ENCODE results near the gene PIEZO2.

PIEZO2 gene

GRCh38 chr18:11021477-11021876, 127.9 kb downstream of the PIEZO2 start:
- no peak for DNase-seq

- no peak for DNase-seq
Observed at GRCh38 chr18:11020877-11021414, 128.4 kb downstream of the PIEZO2 start.

- DNase-seq: no peak
Observed at GRCh38 chr18:11020161-11020853, 129.1 kb downstream of the PIEZO2 start.

- DNase-seq: no peak
Observed at GRCh38 chr18:11019295-11020105, 129.9 kb downstream of the PIEZO2 start.

- no peak for DNase-seq
Observed at GRCh38 chr18:11009869-11010268, 139.5 kb downstream of the PIEZO2 start.

GRCh38 chr18:11009147-11009546, 140.2 kb downstream of the PIEZO2 start:
- no peak for DNase-seq

GRCh38 chr18:11008505-11008904, 140.9 kb downstream of the PIEZO2 start:
- no peak for DNase-seq

GRCh38 chr18:11005528-11005927, 143.8 kb downstream of the PIEZO2 start:
- DNase-seq: peak; percentile 5

GRCh38 chr18:11004951-11005350, 144.4 kb downstream of the PIEZO2 start:
- no peak for DNase-seq

GRCh38 chr18:11004294-11004693, 145.1 kb downstream of the PIEZO2 start:
- DNase-seq: no peak

- no peak for DNase-seq
Observed at GRCh38 chr18:11002796-11003195, 146.6 kb downstream of the PIEZO2 start.

- no peak for DNase-seq
Observed at GRCh38 chr18:11002277-11002676, 147.1 kb downstream of the PIEZO2 start.

- DNase-seq: no peak
Observed at GRCh38 chr18:11000071-11000470, 149.3 kb downstream of the PIEZO2 start.

GRCh38 chr18:10997885-10998284, 151.5 kb downstream of the PIEZO2 start:
- DNase-seq: no peak

GRCh38 chr18:10995550-10995949, 153.8 kb downstream of the PIEZO2 start:
- no peak for DNase-seq

- DNase-seq: no peak
Observed at GRCh38 chr18:10989486-10989885, 159.9 kb downstream of the PIEZO2 start.

GRCh38 chr18:10985689-10986088, 163.7 kb downstream of the PIEZO2 start:
- no peak for DNase-seq

- no peak for DNase-seq
Observed at GRCh38 chr18:10979411-10979810, 170.0 kb downstream of the PIEZO2 start.

- DNase-seq: no peak
Observed at GRCh38 chr18:10977042-10977441, 172.3 kb downstream of the PIEZO2 start.

GRCh38 chr18:10973567-10974203, 175.7 kb downstream of the PIEZO2 start:
- DNase-seq: no peak

GRCh38 chr18:10971717-10972116, 177.7 kb downstream of the PIEZO2 start:
- no peak for DNase-seq

GRCh38 chr18:10965119-10965518, 184.2 kb downstream of the PIEZO2 start:
- no peak for DNase-seq

GRCh38 chr18:10953672-10954071, 195.7 kb downstream of the PIEZO2 start:
- DNase-seq: no peak
